WTC11 (cell line): ENCODE measurements around the gene TUBB8.

Source experiments
- ATF6 ChIP-seq: sonication (generic); formaldehyde crosslinking; IDR thresholded peaks from 2 replicates; pipeline ENCODE4 v1.8.1; 2023; ENCODE audit warnings: mild to moderate bottlenecking, missing genetic modification reagents
- JUN ChIP-seq: sonication (generic); formaldehyde crosslinking; IDR thresholded peaks from 2 replicates; pipeline ENCODE4 v1.8.0; 2023; ENCODE audit warnings: mild to moderate bottlenecking, missing genetic modification reagents
- MXD4 ChIP-seq: fragments of 250-450 bp; sonication (Bioruptor Pico); IDR thresholded peaks from 2 replicates; pipeline ENCODE4 v1.8.0; 2021; ENCODE audit warnings: mild to moderate bottlenecking, moderate library complexity, borderline replicate concordance
- ZNF416 ChIP-seq: fragments of 250-450 bp; sonication (Bioruptor Pico); IDR thresholded peaks from 2 replicates; pipeline ENCODE4 v1.9.0; 2021; ENCODE audit warnings: mild to moderate bottlenecking, inconsistent platforms
- TF ChIP-seq, protein P1 (sequence below): fragments of 200-600 bp; IDR thresholded peaks from 2 replicates; pipeline ENCODE4 v1.8.0; 2022; ENCODE audit warnings: antibody characterized with exemption

GRCh38 chr10:86031-86430, 36.9 kb upstream of the TUBB8 start:
- TF ChIP-seq ATF6 (CRISPR knock-in tag), result no peak
- TF ChIP-seq ZNF416 (CRISPR knock-in tag), result no peak
- TF ChIP-seq JUN (CRISPR knock-in tag), result no peak
- TF ChIP-seq, protein P1, sequence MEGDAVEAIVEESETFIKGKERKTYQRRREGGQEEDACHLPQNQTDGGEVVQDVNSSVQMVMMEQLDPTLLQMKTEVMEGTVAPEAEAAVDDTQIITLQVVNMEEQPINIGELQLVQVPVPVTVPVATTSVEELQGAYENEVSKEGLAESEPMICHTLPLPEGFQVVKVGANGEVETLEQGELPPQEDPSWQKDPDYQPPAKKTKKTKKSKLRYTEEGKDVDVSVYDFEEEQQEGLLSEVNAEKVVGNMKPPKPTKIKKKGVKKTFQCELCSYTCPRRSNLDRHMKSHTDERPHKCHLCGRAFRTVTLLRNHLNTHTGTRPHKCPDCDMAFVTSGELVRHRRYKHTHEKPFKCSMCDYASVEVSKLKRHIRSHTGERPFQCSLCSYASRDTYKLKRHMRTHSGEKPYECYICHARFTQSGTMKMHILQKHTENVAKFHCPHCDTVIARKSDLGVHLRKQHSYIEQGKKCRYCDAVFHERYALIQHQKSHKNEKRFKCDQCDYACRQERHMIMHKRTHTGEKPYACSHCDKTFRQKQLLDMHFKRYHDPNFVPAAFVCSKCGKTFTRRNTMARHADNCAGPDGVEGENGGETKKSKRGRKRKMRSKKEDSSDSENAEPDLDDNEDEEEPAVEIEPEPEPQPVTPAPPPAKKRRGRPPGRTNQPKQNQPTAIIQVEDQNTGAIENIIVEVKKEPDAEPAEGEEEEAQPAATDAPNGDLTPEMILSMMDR, result no peak
- TF ChIP-seq MXD4 (CRISPR knock-in tag), result no peak
